ENCODE results near the gene HMCN1. TPM values are rescaled to one million over a fixed set of nuclear protein-coding genes. Genes with fewer than 3 reads are reported as not detected.

Gene HMCN1
- total RNA-seq, 1 experiment from 2014 or later = 0.63 TPM

DNA sequence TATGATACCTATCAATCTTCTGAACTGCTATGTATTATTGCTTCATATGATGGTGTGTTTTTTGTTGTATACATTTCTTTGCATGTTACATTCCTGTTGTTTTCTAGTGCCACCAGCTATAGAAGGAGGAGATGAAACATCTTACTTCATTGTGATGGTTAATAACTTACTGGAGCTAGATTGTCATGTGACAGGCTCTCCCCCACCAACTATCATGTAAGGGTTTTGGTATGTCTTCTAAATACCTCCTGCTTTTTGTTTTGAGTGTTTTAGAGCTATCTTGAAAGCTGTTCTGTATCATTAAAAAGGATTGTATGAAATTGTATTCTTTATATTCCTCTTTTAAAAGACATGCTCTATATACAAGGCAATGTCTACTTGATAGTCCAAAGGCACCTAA lies 282.7 kb downstream of the HMCN1 start:
- Histone ChIP-seq H3K27ac (ENCODE audit: low read length) (no peak overlapping the region), H3K9me3 (ENCODE audit: low read length) (no peaks in the 10 kb centered on the region), H3K4me2 (ENCODE audit: low read depth, low read length, poor library complexity, severe bottlenecking) (no peak overlapping the region), H3K9ac (ENCODE audit: low read length) (no peak overlapping the region), H3K9me2 (replicated peaks; ENCODE audit: insufficient read depth, low read length) (no peaks in the 10 kb centered on the region), H2AFZ (ENCODE audit: low read length) (no peak overlapping the region), H3K36me3 (ENCODE audit: insufficient read depth, low read length) (no peaks in the 10 kb centered on the region), H3K27me3 (ENCODE audit: low read length) (no peaks in the 10 kb centered on the region), H3K79me2 (ENCODE audit: low read length) (no peaks in the 10 kb centered on the region), H3K4me1 (ENCODE audit: low read length) (no peaks in the 10 kb centered on the region), H3K4me3 (ENCODE audit: low read length) (no peak overlapping the region), H4K20me1 (ENCODE audit: insufficient read depth, low read depth, low read length) (no peaks in the 10 kb centered on the region)
- DNase-seq = no peak

DNA sequence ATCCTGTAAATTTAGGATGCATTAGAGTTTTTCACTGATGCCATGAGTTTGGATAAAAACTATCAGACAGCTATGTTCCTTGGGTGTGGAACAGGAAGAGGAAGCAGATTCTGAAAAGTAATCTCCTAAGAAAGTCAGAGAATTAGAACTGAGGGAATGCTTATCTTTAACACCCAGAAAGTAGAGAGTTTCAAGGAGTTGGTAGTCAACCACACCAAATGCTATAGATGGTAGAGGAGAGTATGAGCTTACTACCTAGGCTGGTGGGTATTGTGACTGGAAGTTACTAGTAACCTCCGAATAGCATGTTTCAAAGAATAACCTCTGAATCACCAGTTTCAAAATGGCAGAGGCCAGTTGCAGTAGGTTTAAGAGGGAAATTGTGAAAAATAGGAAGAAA lies 288.0 kb downstream of the HMCN1 start:
- H2AFZ ChIP-seq (ENCODE audit: low read length) = no peak overlapping the region
- no peaks in the 10 kb centered on the region for H3K9me3 ChIP-seq (ENCODE audit: low read length)
- no peak for DNase-seq
- H3K27me3 ChIP-seq (ENCODE audit: low read length) = no peaks in the 10 kb centered on the region
- H3K36me3 ChIP-seq (ENCODE audit: insufficient read depth, low read length) = no peaks in the 10 kb centered on the region
- H3K9me2 ChIP-seq (replicated peaks; ENCODE audit: insufficient read depth, low read length) = no peaks in the 10 kb centered on the region
- no peak overlapping the region for H3K9ac ChIP-seq (ENCODE audit: low read length)
- no peaks in the 10 kb centered on the region for H3K4me1 ChIP-seq (ENCODE audit: low read length)
- H3K4me2 ChIP-seq (ENCODE audit: low read depth, low read length, poor library complexity, severe bottlenecking) = no peak overlapping the region
- no peak overlapping the region for H3K4me3 ChIP-seq (ENCODE audit: low read length)
- no peak overlapping the region for H3K27ac ChIP-seq (ENCODE audit: low read length)
- no peaks in the 10 kb centered on the region for H4K20me1 ChIP-seq (ENCODE audit: insufficient read depth, low read depth, low read length)
- no peaks in the 10 kb centered on the region for H3K79me2 ChIP-seq (ENCODE audit: low read length)

DNA sequence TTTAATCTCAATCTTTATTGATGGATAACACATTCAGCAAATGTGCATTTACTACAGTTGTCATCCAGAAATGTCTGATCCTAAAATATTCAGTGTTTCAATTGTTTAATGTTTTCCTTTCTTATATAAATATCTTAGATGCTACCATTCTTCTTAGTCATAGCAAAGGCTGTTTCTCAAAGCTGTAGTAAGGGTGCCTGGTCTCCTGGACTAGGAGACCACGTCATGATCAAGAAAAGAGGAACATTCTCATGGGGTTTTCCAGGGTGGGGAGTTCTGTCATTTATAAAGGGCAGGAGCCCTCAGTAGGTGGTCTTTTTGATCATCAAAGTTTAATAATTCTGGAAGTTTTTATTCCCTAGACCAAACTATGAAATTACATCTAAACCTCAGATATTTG lies 292.8 kb downstream of the HMCN1 start:
- Histone ChIP-seq H3K9me2 (replicated peaks; ENCODE audit: insufficient read depth, low read length) (no peaks in the 10 kb centered on the region), H3K36me3 (ENCODE audit: insufficient read depth, low read length) (no peaks in the 10 kb centered on the region), H3K27ac (ENCODE audit: low read length) (no peak overlapping the region), H2AFZ (ENCODE audit: low read length) (no peak overlapping the region), H3K9ac (ENCODE audit: low read length) (no peak overlapping the region), H3K79me2 (ENCODE audit: low read length) (no peaks in the 10 kb centered on the region), H3K4me3 (ENCODE audit: low read length) (no peak overlapping the region), H3K4me1 (ENCODE audit: low read length) (no peaks in the 10 kb centered on the region), H3K4me2 (ENCODE audit: low read depth, low read length, poor library complexity, severe bottlenecking) (no peak overlapping the region), H4K20me1 (ENCODE audit: insufficient read depth, low read depth, low read length) (no peaks in the 10 kb centered on the region), H3K27me3 (ENCODE audit: low read length) (no peaks in the 10 kb centered on the region), H3K9me3 (ENCODE audit: low read length) (peaks cover 5% of the 10 kb centered on the region; the same call in 1 of the 2 replicates)
- DNase-seq = no peak

DNA sequence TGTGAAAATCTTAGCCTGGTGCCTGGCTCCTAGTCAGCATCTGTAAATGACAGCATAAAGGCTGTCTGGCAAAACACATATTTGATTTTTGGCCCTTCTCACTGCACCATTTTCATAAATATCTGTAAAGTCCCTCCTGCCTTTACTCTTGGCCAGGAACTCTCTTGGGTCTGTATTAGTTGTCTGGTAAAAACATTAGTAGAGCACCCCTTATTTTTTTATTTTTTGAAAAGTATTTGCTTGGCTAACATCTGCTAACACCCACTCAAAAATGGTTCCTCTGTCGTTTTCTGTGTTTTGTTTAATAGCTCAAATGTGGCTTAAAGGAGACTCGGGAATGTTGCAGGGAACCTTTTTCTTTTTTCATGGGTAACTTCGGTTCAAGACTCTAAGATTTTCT lies 293.4 kb downstream of the HMCN1 start:
- Histone ChIP-seq H3K36me3 (ENCODE audit: insufficient read depth, low read length) (no peaks in the 10 kb centered on the region), H3K27me3 (ENCODE audit: low read length) (no peaks in the 10 kb centered on the region), H4K20me1 (ENCODE audit: insufficient read depth, low read depth, low read length) (no peaks in the 10 kb centered on the region), H3K4me3 (ENCODE audit: low read length) (no peak overlapping the region), H2AFZ (ENCODE audit: low read length) (no peak overlapping the region), H3K27ac (ENCODE audit: low read length) (no peak overlapping the region), H3K9me3 (ENCODE audit: low read length) (peaks cover 5% of the 10 kb centered on the region; the same call in 1 of the 2 replicates), H3K9me2 (replicated peaks; ENCODE audit: insufficient read depth, low read length) (no peaks in the 10 kb centered on the region), H3K4me1 (ENCODE audit: low read length) (no peaks in the 10 kb centered on the region), H3K79me2 (ENCODE audit: low read length) (no peaks in the 10 kb centered on the region), H3K9ac (ENCODE audit: low read length) (no peak overlapping the region), H3K4me2 (ENCODE audit: low read depth, low read length, poor library complexity, severe bottlenecking) (no peak overlapping the region)
- DNase-seq = no peak

DNA sequence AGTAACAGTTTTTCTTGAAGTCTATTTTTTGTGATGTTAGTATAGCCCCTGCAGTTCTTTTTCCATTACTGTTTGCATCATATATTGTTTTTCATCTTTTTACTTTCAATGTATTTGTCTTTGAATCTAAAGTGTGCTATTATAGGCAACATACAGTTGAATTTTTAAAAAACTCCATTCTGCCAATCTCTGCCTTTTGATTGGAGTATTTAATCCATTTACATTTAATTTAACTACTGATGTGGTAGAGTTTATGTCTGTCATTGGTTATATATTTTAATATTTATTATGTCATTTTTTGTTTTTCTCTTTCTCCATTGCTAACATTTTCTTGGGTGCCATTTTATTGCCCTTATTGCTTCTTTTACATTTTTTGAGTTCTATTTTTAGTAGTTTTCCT lies 296.3 kb downstream of the HMCN1 start:
- H3K4me1 ChIP-seq (ENCODE audit: low read length) = no peaks in the 10 kb centered on the region
- H3K36me3 ChIP-seq (ENCODE audit: insufficient read depth, low read length) = no peaks in the 10 kb centered on the region
- no peak overlapping the region for H3K9ac ChIP-seq (ENCODE audit: low read length)
- no peaks in the 10 kb centered on the region for H3K27me3 ChIP-seq (ENCODE audit: low read length)
- no peak overlapping the region for H3K4me3 ChIP-seq (ENCODE audit: low read length)
- H3K27ac ChIP-seq (ENCODE audit: low read length) = no peak overlapping the region
- no peaks in the 10 kb centered on the region for H3K79me2 ChIP-seq (ENCODE audit: low read length)
- no peaks in the 10 kb centered on the region for H4K20me1 ChIP-seq (ENCODE audit: insufficient read depth, low read depth, low read length)
- H3K9me3 ChIP-seq (ENCODE audit: low read length) = peaks cover 5% of the 10 kb centered on the region; the same call in 1 of the 2 replicates
- no peak overlapping the region for H3K4me2 ChIP-seq (ENCODE audit: low read depth, low read length, poor library complexity, severe bottlenecking)
- H2AFZ ChIP-seq (ENCODE audit: low read length) = no peak overlapping the region
- DNase-seq = no peak
- H3K9me2 ChIP-seq (replicated peaks; ENCODE audit: insufficient read depth, low read length) = no peaks in the 10 kb centered on the region

DNA sequence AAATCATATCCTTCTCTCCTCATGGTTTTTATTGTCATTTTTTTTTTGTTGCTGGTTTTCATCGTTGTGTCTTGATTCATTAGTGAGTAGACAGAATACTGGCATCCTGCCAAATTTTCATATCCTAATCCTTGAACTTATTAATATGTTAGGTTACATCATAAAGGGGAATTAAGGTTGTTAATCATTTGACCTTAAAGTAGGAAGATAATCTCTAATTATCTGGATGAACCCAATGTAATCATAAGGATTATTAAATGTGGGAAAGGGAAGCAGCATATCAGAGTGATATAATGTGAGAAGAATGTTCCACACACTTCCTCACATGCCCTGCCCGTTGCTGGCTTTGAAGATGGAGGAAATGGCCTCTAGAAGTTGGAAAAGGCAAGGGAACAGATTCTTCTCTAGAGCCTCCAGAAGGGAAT lies 299.7 kb downstream of the HMCN1 start:
- no peak overlapping the region for H2AFZ ChIP-seq (ENCODE audit: low read length)
- no peaks in the 10 kb centered on the region for H4K20me1 ChIP-seq (ENCODE audit: insufficient read depth, low read depth, low read length)
- H3K4me2 ChIP-seq (ENCODE audit: low read depth, low read length, poor library complexity, severe bottlenecking) = no peak overlapping the region
- DNase-seq = no peak
- no peaks in the 10 kb centered on the region for H3K4me1 ChIP-seq (ENCODE audit: low read length)
- H3K27ac ChIP-seq (ENCODE audit: low read length) = no peak overlapping the region
- H3K9ac ChIP-seq (ENCODE audit: low read length) = no peak overlapping the region
- H3K79me2 ChIP-seq (ENCODE audit: low read length) = no peaks in the 10 kb centered on the region
- no peaks in the 10 kb centered on the region for H3K36me3 ChIP-seq (ENCODE audit: insufficient read depth, low read length)
- peaks cover 5% of the 10 kb centered on the region; the same call in 1 of the 2 replicates for H3K9me3 ChIP-seq (ENCODE audit: low read length)
- H3K4me3 ChIP-seq (ENCODE audit: low read length) = no peak overlapping the region
- H3K27me3 ChIP-seq (ENCODE audit: low read length) = no peaks in the 10 kb centered on the region
- H3K9me2 ChIP-seq (replicated peaks; ENCODE audit: insufficient read depth, low read length) = no peaks in the 10 kb centered on the region

DNA sequence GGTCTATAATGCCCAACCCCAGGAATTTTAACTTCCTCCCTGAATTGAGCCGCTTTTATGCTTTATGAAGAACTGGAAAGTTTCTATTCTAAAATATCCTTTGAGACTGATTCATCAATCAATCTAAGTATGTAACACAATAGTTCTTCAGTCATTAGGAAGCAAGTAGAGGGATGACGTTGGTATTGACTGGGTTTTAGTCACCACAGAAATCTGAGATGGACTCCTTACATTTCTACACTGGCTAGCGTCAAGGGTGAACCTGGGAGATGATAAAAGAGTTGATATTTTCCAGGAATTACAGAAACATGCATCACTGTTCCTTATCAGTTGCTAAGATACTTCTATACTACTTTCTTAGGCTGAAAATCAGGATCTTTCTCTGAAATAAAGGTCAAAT lies 308.0 kb downstream of the HMCN1 start:
- Histone ChIP-seq H3K27ac (ENCODE audit: low read length) (no peak overlapping the region), H3K36me3 (ENCODE audit: insufficient read depth, low read length) (no peaks in the 10 kb centered on the region), H3K9me2 (replicated peaks; ENCODE audit: insufficient read depth, low read length) (no peaks in the 10 kb centered on the region), H3K9ac (ENCODE audit: low read length) (no peak overlapping the region), H4K20me1 (ENCODE audit: insufficient read depth, low read depth, low read length) (no peaks in the 10 kb centered on the region), H3K4me3 (ENCODE audit: low read length) (no peak overlapping the region), H3K79me2 (ENCODE audit: low read length) (no peaks in the 10 kb centered on the region), H2AFZ (ENCODE audit: low read length) (no peak overlapping the region), H3K4me2 (ENCODE audit: low read depth, low read length, poor library complexity, severe bottlenecking) (no peak overlapping the region), H3K9me3 (ENCODE audit: low read length) (no peaks in the 10 kb centered on the region), H3K27me3 (ENCODE audit: low read length) (no peaks in the 10 kb centered on the region), H3K4me1 (ENCODE audit: low read length) (no peaks in the 10 kb centered on the region)
- DNase-seq = no peak

DNA sequence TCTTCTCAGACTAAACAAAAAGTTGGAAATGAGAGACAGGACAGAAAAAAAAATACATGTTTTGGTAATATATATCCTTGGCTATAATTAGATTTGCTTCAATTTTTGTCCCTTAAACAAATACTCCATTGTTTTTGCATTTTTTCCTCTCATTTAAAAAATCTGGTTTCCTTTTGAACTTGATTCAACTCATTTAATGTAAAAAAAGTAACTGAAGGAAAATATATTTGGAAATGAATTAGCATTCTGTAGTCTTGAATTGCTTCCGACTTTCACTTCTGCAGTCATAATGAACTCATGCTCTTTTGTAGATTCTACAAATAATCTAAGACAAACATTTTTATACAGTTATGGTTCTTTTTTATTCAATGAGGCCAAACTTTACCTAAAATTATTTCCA lies 309.1 kb downstream of the HMCN1 start:
- DNase-seq = no peak
- Histone ChIP-seq H3K9me2 (replicated peaks; ENCODE audit: insufficient read depth, low read length) (no peaks in the 10 kb centered on the region), H3K79me2 (ENCODE audit: low read length) (no peaks in the 10 kb centered on the region), H3K4me3 (ENCODE audit: low read length) (no peak overlapping the region), H3K9ac (ENCODE audit: low read length) (no peak overlapping the region), H3K36me3 (ENCODE audit: insufficient read depth, low read length) (no peaks in the 10 kb centered on the region), H4K20me1 (ENCODE audit: insufficient read depth, low read depth, low read length) (no peaks in the 10 kb centered on the region), H3K9me3 (ENCODE audit: low read length) (no peaks in the 10 kb centered on the region), H3K4me1 (ENCODE audit: low read length) (no peaks in the 10 kb centered on the region), H3K4me2 (ENCODE audit: low read depth, low read length, poor library complexity, severe bottlenecking) (no peak overlapping the region), H3K27ac (ENCODE audit: low read length) (no peak overlapping the region), H3K27me3 (ENCODE audit: low read length) (no peaks in the 10 kb centered on the region), H2AFZ (ENCODE audit: low read length) (no peak overlapping the region)

Data from Karpas-422 (cell line).